GM19324 (cell line): ENCODE data around the gene PHKB.

Experiments used
- ATAC-seq: cut with Tn5 transposase; IDR thresholded peaks from one replicate; pipeline ENCODE4 v1.9.1; 2021; ENCODE audit warnings: mild to moderate bottlenecking, moderate library complexity; ENCODE audit not compliant: unreplicated experiment, low FRiP score

PHKB gene

DNA sequence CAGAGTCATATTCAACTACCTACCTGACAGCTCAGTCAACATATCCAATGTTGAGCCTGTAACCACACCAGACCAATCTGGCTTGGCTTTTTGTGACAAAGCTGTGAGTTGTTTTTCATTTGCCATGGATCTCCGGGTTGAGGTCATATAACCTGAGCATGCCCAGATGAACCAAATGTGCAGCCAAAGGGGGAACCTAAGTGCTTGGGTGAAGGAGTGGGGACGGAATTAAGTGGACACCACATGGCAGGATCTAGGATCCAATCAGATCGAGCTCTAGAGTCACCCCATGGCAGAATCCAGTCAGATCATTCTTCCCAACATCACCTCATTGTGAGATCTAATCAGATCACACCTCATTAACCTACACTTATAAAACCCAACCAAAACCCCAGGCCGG lies 258.6 kb downstream of the PHKB start:
- no peak for ATAC-seq

DNA sequence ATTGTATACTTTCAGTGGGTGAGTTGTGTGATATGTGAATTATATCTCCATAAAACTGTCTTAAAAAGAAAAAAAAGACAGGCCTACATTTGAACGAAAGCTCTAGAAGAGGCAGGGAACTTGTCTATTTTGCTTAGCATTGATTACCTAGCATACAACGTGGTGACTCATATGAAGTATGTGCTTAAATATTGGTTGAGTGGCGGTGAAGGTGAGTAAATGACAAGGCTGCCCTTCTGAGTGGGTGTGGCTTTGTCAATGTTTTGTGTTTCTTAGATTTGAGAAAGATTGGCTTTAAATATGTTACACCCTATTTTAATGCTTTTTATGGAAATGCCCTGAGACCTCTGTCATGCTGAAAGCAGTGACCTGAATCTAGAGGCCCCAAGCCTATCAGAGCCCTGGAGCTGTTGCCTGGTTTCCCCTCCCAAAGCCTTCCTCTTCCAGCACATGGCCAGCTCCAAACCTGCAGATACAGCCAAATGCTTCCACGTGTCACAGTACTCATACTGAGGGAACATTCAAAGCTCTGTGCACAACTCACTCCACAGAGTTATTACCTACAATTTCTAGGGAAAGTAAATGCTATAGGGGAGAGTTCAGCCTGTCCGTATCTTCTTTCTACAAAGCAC lies 260.0 kb downstream of the PHKB start:
- no peak for ATAC-seq

DNA sequence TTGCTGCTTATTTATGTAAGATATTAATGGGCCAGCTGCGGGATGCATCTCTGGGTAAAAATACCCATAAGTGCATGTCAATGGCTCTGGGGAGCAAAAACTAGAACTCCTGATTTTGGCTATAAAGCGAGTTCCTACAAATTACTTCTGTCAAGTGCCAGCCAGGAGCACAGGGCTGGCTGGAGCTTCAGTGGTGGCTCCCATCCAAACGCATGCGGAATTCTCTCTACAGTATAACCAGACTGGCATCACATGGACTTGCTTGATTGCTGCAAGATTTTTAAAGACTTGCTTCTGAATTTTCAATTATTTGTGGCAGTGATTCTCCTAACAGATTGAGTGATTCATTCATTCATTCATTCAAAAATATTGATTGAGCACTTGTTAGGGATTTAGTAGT lies 260.9 kb downstream of the PHKB start:
- no peak for ATAC-seq

DNA sequence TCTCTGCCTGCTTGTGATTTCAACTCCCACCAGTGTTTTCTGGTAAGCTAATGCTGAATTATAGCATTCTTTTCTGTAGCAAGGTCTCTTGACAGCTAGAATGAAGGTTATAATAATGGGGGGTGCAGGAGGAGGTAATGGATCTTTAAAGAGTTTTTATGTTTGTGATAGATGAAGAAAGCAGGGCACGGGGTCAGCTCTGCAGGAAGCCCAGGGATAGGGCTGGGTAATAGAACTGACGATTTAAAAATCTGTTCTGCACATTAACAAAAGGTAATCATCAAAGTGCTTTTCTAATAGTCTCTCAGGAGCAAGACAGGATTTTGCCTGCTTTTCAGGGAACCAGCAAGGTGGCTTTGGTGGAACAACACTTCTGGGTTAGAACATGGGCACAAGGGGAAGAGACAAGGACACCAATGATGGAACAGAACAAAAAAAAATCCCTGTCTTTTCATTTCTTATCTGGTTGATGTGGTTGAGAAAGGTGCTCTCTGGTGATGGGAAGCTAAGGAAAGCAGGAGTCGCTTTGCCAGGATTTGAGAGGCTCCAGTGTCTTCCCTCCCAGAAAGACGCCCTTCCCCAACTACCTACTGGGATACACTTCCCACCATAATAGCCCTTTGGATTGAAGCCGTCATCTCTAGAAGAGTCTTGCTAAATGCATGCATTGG lies 263.1 kb downstream of the PHKB start:
- ATAC-seq: no peak

DNA sequence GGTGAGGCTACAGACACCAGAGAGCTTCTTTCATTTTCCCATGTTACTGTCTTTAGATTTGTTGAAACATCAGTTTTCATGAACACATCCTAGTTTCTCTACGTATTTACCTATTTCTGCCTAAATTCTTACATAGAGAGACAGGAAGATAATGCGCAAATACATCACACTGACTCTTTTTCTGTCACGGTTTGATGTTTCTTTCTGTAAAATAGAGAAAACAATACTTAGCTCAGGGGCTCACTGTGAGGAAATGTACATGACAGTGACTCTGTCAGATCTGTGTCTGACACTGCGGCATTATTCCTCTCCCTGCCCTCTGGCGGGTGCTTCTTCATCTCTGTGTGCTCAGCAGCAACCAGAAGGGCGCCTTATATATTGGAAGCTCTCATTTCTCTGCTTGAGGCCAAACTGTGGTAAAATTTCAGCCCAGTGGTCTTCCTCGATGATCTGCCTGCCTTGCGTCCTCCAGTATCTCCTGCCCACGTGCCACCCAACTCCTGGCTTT lies 264.1 kb downstream of the PHKB start:
- no peak for ATAC-seq

DNA sequence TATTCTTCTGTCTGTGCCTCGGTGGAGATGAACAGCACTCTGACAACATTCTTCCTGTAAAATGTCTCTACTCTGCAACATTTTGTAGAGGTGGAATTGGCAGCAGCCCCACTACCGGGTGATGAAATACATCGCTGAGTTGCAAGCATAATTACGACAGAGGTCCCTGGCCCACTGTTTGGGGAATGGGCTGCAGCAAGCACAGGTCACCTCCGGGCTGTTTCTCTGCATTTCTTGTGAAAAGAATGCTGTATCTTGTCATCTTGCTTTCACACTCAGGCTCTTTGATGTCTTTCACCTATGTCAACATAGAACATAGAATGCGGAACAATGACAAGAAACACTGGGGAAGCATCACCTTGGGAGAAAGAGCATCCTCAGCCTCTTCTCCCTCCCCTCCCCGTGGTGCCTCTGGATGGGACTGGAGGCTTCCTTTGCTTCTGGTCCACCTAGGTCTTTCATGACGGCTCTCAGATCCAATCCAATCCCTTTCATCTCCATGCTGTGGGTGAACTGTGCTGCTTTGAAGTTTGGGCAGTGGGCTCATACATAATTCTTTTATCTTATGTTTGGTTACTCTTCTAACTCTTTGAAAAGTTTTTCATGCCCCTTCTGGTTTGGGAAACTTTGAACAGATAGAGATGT lies 265.0 kb downstream of the PHKB start:
- ATAC-seq: no peak

DNA sequence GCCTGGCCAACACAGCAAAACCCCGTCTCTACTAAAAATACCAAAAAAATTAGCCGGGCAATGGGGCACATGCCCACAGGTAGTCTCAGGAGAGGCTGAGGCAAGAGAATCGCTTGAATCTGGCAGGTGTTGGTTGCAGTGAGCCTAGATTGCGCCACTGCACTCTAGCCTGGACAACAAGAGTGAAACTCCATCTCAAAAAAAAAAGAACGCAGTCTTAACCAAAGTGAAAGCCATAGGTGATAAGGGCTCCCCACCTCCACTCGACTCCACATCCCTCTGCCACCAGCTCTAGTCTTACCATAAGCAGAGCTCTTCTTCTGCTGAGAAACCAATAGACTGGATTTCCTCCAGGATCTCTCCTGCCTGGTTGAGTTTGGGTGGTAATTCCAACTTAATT lies 266.0 kb downstream of the PHKB start:
- ATAC-seq: no peak

DNA sequence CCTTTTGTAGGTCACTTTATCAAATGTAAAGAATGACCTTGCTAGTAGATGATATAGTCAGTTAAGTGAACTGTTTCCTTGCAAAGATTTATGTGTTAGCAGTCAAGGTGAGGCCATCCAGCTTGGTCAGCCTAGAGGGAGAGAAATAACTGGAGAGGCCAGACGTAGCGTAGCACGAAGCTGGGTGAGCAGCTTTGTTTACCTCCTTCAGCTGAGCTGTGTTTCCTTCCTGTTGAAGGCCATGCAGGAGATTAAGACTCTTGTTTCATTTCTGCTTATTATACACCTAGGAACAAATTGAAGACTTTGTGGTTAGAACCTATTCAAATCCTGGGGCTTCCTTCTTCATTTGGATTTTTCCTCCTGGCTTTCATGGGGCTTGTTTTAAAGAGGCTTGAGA lies 267.1 kb downstream of the PHKB start:
- peak; percentile 63 for ATAC-seq

DNA sequence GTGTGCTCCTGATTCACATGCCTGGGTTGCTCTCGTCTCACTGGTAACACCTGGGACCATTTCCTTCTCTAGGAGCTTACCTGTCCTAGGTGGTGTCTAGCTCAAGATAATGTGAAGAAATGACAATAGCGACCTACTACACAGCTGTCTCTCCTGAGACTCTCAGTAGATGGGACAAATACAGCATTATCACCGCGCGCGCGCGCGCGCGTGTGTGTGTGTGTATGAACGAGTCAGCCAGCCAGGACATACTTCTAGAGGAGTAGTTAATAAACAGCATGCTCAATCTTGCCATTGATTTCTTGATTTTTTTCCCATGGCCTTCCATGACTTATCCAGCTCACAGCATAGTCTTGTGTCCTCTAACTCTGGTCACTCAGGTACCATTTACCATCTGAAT lies 268.6 kb downstream of the PHKB start:
- no peak for ATAC-seq

DNA sequence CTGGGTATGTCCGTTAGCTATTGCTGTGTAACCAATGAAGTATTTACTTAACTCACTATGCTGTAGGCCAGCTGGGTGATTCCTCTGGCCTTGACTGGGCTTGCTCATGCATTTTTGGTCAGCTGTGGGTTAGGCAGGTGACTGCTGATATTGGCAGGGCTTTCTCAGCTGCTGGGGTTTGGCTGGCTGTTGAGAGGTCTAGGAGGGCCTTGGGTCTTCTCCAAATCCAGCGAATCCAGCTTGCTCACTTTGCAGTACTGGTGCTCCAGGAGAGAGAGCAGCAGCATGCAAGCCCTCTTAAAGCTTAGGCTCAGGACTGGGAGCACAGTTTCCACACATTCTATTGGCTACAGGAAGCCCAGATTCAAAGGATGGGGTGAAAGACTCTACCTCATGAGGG lies 270.1 kb downstream of the PHKB start:
- ATAC-seq: no peak

DNA sequence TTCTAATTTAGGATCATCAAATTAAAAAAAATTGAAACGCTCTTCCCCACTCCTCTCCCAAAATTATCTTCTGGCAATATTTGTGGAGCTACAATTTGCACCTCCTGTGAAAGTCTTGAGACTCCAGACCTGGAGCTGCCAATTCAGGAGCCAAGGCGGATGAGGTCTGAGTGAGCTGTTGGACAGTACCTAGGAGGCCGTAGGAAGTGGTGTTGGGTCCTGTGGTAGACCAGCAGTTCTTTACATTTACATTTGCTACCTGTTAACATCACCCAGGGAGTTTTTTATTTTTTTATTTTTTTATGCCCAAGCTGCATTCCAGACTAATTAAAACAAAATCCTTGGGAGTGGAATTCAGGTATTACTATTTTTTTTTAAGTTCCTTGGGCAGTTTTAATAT lies 271.0 kb downstream of the PHKB start:
- no peak for ATAC-seq

DNA sequence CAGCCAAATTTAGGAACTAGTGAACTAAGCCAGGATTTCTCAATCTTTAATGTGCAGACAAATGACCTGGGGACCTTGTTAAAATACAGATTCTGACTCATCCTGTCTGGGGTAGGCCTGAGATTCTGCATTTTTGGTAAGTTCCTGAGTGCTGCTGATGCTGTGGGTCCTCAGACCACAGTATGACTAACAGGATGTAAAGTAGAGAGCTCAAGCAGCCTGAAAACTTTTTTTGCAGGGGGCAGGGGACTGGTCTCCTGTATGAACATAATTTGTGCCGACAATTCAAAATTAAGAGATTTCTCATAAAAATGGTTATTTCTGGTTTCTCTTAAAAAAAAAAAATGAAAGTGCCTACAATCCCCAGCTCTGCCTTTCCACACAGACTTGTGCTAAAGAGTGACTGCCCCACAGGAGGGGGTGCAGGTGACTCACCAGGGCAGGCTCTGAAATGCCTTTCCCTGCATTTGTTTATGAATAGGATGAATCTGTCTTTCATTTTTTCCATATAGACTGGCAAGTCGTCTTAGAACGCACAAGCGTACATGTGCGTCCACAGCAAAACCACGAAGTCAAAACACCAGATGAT lies 271.5 kb downstream of the PHKB start:
- no peak for ATAC-seq

DNA sequence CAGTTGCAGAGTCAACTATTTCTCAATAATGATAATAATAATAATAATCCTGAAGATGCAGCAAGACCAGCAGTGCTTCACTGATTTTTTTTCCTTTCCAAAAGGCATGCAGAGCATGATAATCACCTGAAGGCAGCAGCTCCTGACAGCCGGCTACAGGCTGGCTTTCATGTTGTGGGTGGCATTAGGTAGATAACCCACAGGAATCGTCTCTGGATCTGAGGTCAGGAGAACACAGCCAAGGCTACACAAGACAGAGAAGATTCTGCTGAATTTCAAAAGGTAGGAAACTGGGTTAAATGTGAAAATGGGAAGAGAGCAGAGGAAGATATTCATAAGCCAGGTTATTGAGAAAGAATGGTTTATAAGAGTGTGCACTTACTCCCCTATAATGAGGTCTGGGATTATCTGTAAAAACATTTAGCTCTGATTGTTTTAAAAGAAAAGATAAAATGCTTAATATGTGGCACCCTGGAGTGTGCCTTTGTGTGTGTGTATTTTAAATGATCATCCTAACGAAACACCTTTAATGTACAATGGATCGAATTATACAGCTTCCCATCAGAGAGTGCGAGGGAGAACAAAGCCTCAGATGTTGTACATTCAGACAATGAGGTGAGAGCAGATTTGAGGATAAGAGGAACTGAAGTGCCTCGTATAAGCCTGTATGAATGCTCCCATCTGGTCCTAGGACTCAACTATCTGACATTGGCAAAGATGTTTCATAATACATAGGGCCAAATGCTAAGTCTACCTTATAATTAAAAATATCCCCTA lies 273.1 kb downstream of the PHKB start:
- no peak for ATAC-seq

DNA sequence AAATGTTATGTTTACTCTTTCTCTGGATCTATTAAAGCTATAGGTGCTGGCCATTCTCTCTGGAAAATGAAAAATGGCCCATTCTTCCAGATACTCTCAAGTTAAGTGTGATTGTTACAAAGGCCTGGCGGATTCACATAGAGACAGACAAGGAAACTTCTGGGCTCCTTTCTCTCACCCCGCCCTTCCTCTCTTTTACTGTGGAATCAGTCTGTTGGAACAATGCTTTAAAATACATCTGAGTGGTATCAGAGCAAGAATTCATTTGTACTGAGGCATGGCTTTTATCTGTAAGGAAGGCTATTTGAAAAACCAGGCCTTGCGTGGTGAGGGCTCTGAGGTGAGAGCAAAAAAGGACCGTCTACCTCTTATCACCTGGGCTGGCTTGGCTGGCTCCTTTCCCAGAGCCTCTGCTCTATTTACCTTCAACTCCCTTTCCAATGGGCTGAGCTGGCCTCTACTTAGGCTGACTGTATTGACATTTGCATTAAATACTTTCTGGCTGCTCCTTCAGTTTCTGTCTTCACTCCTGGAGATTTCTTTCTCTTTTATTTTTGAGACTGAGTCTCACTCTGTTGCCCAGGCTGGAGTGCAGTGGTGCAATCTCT lies 274.0 kb downstream of the PHKB start:
- no peak for ATAC-seq

DNA sequence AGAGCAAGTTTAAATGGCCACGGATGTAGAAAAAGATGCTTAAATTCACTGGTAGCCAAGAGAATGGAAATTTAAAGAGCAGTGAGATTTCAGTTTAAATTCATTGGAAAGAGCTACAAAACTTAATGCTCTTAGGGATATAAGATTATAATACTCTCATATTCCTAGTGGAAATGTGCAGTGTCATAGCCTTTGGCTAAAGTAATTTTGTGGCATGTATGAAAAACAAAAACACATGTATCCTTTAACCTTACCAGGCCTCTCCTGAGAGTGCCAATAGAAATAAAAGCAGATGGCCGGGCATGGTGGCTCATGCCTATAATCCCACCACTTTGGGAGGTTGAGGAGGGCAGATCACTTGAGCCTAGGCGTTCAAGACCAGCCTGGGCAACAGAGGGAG lies 289.2 kb downstream of the PHKB start:
- ATAC-seq: no peak
